ENCODE data around the gene PRSS58.

PRSS58 gene, protein sequence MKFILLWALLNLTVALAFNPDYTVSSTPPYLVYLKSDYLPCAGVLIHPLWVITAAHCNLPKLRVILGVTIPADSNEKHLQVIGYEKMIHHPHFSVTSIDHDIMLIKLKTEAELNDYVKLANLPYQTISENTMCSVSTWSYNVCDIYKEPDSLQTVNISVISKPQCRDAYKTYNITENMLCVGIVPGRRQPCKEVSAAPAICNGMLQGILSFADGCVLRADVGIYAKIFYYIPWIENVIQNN

GRCh38 chr7:142257958-142258357 is at the start of gene PRSS58:
Gene PRSS58, minus strand, starts transcription at chr7:142258058. Its CDS starts 351 bp downstream, at chr7:142257707.
- Histone ChIP-seq H3K36me3 (ENCODE audit: insufficient read depth, low read length) (no peaks in the 10 kb centered on the region), H3K4me1 (ENCODE audit: control insufficient read depth, insufficient read depth, low read length, unreplicated experiment) (no peaks in the 10 kb centered on the region), H3K79me2 (ENCODE audit: control insufficient read depth, insufficient read depth, low read length, unreplicated experiment) (no peaks in the 10 kb centered on the region), H3K27me3 (ENCODE audit: insufficient read depth, low read length) (no peaks in the 10 kb centered on the region), H3K27ac (ENCODE audit: low read depth, low read length) (no peak within 1 kb of the TSS), H3K4me3 (ENCODE audit: low read depth, low read length) (no peak within 1 kb of the TSS), H2AFZ (ENCODE audit: low read length, unreplicated experiment) (no peak within 1 kb of the TSS)

GRCh38 chr7:142307246-142307900 is 49.5 kb upstream of the PRSS58 start:
- Histone ChIP-seq H3K4me3 (ENCODE audit: low read depth, low read length) (no peak overlapping the region), H3K4me1 (ENCODE audit: control insufficient read depth, insufficient read depth, low read length, unreplicated experiment) (no peaks in the 10 kb centered on the region), H3K27me3 (ENCODE audit: insufficient read depth, low read length) (peaks cover 93% of the 10 kb centered on the region), H3K36me3 (ENCODE audit: insufficient read depth, low read length) (no peaks in the 10 kb centered on the region), H3K27ac (ENCODE audit: low read depth, low read length) (no peak overlapping the region), H2AFZ (ENCODE audit: low read length, unreplicated experiment) (no peak overlapping the region), H3K79me2 (ENCODE audit: control insufficient read depth, insufficient read depth, low read length, unreplicated experiment) (no peaks in the 10 kb centered on the region)

GRCh38 chr7:142303650-142304049 is 45.8 kb upstream of the PRSS58 start:
- no peak overlapping the region for H3K27ac ChIP-seq (ENCODE audit: low read depth, low read length)

GRCh38 chr7:142301923-142302550 is 44.2 kb upstream of the PRSS58 start:
- no peaks in the 10 kb centered on the region for H3K4me1 ChIP-seq (ENCODE audit: control insufficient read depth, insufficient read depth, low read length, unreplicated experiment)
- H3K27ac ChIP-seq (ENCODE audit: low read depth, low read length) = no peak overlapping the region
- peaks cover 68% of the 10 kb centered on the region for H3K27me3 ChIP-seq (ENCODE audit: insufficient read depth, low read length)
- H3K4me3 ChIP-seq (ENCODE audit: low read depth, low read length) = no peak overlapping the region
- H3K36me3 ChIP-seq (ENCODE audit: insufficient read depth, low read length) = no peaks in the 10 kb centered on the region
- H2AFZ ChIP-seq (ENCODE audit: low read length, unreplicated experiment) = no peak overlapping the region
- no peaks in the 10 kb centered on the region for H3K79me2 ChIP-seq (ENCODE audit: control insufficient read depth, insufficient read depth, low read length, unreplicated experiment)

More at GRCh38 chr7:142303650-142304049, 45.8 kb upstream of the PRSS58 start:
- Histone ChIP-seq H3K79me2 (ENCODE audit: control insufficient read depth, insufficient read depth, low read length, unreplicated experiment) (no peaks in the 10 kb centered on the region), H2AFZ (ENCODE audit: low read length, unreplicated experiment) (no peak overlapping the region), H3K4me1 (ENCODE audit: control insufficient read depth, insufficient read depth, low read length, unreplicated experiment) (no peaks in the 10 kb centered on the region), H3K4me3 (ENCODE audit: low read depth, low read length) (no peak overlapping the region), H3K36me3 (ENCODE audit: insufficient read depth, low read length) (no peaks in the 10 kb centered on the region), H3K27me3 (ENCODE audit: insufficient read depth, low read length) (peaks cover 70% of the 10 kb centered on the region)

DNA sequence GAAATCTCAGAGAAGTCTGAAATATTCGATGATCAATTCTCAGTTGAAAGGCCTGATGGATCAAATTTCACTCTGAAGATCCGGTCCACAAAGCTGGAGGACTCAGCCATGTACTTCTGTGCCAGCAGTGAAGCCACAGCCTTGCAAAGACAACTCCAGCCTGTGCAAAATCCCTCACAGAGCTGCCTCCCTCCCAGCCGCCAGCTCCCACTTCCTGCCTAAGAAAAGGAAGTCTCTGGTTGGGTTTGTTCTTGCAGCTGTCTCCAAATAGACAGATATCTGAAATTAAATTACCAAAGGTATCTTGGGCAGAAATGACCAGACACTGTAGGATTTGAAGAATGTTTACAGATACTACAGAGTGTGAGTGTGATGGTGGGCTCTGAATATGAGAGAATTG is 43.4 kb upstream of the PRSS58 start:
- Histone ChIP-seq H3K4me1 (ENCODE audit: control insufficient read depth, insufficient read depth, low read length, unreplicated experiment) (no peaks in the 10 kb centered on the region), H2AFZ (ENCODE audit: low read length, unreplicated experiment) (no peak overlapping the region), H3K4me3 (ENCODE audit: low read depth, low read length) (no peak overlapping the region), H3K27ac (ENCODE audit: low read depth, low read length) (no peak overlapping the region), H3K79me2 (ENCODE audit: control insufficient read depth, insufficient read depth, low read length, unreplicated experiment) (no peaks in the 10 kb centered on the region), H3K36me3 (ENCODE audit: insufficient read depth, low read length) (no peaks in the 10 kb centered on the region), H3K27me3 (ENCODE audit: insufficient read depth, low read length) (peaks cover 68% of the 10 kb centered on the region)

GRCh38 chr7:142300689-142301088 is 42.8 kb upstream of the PRSS58 start:
- no peaks in the 10 kb centered on the region for H3K4me1 ChIP-seq (ENCODE audit: control insufficient read depth, insufficient read depth, low read length, unreplicated experiment)
- no peaks in the 10 kb centered on the region for H3K36me3 ChIP-seq (ENCODE audit: insufficient read depth, low read length)
- peaks cover 69% of the 10 kb centered on the region for H3K27me3 ChIP-seq (ENCODE audit: insufficient read depth, low read length)
- H3K27ac ChIP-seq (ENCODE audit: low read depth, low read length) = no peak overlapping the region
- no peaks in the 10 kb centered on the region for H3K79me2 ChIP-seq (ENCODE audit: control insufficient read depth, insufficient read depth, low read length, unreplicated experiment)
- no peak overlapping the region for H2AFZ ChIP-seq (ENCODE audit: low read length, unreplicated experiment)
- no peak overlapping the region for H3K4me3 ChIP-seq (ENCODE audit: low read depth, low read length)

DNA sequence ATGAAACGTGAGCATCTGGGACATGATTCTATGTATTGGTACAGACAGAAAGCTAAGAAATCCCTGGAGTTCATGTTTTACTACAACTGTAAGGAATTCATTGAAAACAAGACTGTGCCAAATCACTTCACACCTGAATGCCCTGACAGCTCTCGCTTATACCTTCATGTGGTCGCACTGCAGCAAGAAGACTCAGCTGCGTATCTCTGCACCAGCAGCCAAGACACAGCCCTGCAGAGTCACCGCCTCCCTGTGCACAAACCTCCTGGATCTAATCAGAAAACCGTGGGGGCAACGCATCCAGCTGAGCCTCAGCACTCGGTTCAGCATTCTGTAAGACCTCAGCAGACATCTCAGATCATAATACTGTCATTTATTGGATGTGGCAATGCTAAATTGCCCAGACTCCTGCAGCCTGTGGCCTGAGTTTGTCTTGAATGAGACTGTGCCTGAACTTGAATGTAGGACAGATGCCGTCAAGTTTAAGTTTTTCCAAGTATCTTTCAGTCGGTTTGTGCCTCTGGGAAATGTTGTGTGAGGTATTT is 41.5 kb upstream of the PRSS58 start:
- Histone ChIP-seq H3K79me2 (ENCODE audit: control insufficient read depth, insufficient read depth, low read length, unreplicated experiment) (no peaks in the 10 kb centered on the region), H3K4me3 (ENCODE audit: low read depth, low read length) (no peak overlapping the region), H2AFZ (ENCODE audit: low read length, unreplicated experiment) (no peak overlapping the region), H3K4me1 (ENCODE audit: control insufficient read depth, insufficient read depth, low read length, unreplicated experiment) (no peaks in the 10 kb centered on the region), H3K36me3 (ENCODE audit: insufficient read depth, low read length) (no peaks in the 10 kb centered on the region), H3K27ac (ENCODE audit: low read depth, low read length) (no peak overlapping the region), H3K27me3 (ENCODE audit: insufficient read depth, low read length) (peaks cover 70% of the 10 kb centered on the region)

DNA sequence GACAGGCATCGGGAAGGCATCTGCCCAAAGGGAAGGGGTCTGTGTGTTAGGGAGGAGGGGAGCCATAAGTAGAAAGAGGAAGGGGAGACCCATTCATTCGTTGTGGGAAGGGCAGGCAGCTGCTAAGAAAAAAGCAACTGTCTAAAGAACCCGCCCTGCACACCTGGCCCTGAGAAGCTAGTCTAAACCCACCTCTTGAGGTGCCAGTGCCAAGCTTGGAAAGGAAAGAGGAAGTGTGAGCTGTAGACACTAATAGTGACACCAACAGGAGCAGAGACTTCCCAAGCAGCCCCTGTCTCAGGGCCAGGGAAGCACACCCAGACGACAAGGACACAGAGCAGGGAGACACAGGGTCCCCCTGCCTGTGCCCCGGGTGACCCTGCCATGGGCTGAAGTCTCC is 40.8 kb upstream of the PRSS58 start:
- H2AFZ ChIP-seq (ENCODE audit: low read length, unreplicated experiment) = no peak overlapping the region
- no peaks in the 10 kb centered on the region for H3K4me1 ChIP-seq (ENCODE audit: control insufficient read depth, insufficient read depth, low read length, unreplicated experiment)
- H3K4me3 ChIP-seq (ENCODE audit: low read depth, low read length) = no peak overlapping the region
- H3K79me2 ChIP-seq (ENCODE audit: control insufficient read depth, insufficient read depth, low read length, unreplicated experiment) = no peaks in the 10 kb centered on the region
- no peak overlapping the region for H3K27ac ChIP-seq (ENCODE audit: low read depth, low read length)
- peaks cover 69% of the 10 kb centered on the region for H3K27me3 ChIP-seq (ENCODE audit: insufficient read depth, low read length)
- H3K36me3 ChIP-seq (ENCODE audit: insufficient read depth, low read length) = no peaks in the 10 kb centered on the region

DNA sequence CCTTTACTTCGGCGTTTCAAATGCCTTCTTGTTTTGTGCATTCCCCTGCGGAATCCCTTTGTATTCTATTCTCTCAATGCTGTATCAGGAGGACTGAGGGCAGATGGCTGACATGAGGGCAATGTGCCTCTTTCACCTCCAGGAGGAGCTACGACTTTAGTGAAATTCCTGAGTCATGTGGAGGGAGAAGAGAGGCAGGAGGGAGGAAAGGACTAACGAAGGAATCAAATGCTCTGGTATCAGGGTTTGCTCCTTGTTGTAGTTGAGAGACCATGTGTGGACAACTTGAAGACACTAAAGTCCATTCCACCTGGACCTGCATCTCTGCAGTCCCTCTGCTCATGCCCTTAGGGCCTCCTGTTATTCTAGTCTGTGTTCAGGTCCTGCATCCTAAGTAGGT is 40.2 kb upstream of the PRSS58 start:
- Histone ChIP-seq H3K79me2 (ENCODE audit: control insufficient read depth, insufficient read depth, low read length, unreplicated experiment) (no peaks in the 10 kb centered on the region), H3K4me1 (ENCODE audit: control insufficient read depth, insufficient read depth, low read length, unreplicated experiment) (no peaks in the 10 kb centered on the region), H2AFZ (ENCODE audit: low read length, unreplicated experiment) (no peak overlapping the region), H3K27ac (ENCODE audit: low read depth, low read length) (no peak overlapping the region), H3K4me3 (ENCODE audit: low read depth, low read length) (no peak overlapping the region), H3K27me3 (ENCODE audit: insufficient read depth, low read length) (peaks cover 69% of the 10 kb centered on the region), H3K36me3 (ENCODE audit: insufficient read depth, low read length) (no peaks in the 10 kb centered on the region)

DNA sequence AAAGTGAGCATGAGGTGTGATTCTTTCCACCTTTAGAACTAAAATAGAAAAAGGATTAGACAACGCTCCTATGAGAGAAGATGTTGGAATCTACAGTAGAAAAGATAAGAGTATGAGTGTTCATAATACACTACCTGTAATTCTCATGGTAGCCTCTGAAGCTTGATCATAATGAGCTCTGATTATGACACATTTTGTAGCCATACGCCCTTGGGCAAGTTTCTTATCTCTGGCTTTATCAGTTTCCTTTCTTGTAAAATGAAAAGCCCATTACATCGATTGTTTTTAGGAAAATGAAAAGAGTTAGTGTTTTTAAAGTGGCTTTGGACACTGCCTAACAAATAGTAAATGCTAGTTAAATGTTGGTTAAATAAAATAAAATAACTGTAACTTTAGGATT is 22.4 kb upstream of the PRSS58 start:
- Histone ChIP-seq H3K79me2 (ENCODE audit: control insufficient read depth, insufficient read depth, low read length, unreplicated experiment) (no peaks in the 10 kb centered on the region), H3K4me1 (ENCODE audit: control insufficient read depth, insufficient read depth, low read length, unreplicated experiment) (no peaks in the 10 kb centered on the region), H2AFZ (ENCODE audit: low read length, unreplicated experiment) (no peak overlapping the region), H3K27me3 (ENCODE audit: insufficient read depth, low read length) (peaks cover 70% of the 10 kb centered on the region), H3K36me3 (ENCODE audit: insufficient read depth, low read length) (no peaks in the 10 kb centered on the region), H3K27ac (ENCODE audit: low read depth, low read length) (no peak overlapping the region), H3K4me3 (ENCODE audit: low read depth, low read length) (no peak overlapping the region)
